ENCODE measurements around the gene STMN1.

DNA sequence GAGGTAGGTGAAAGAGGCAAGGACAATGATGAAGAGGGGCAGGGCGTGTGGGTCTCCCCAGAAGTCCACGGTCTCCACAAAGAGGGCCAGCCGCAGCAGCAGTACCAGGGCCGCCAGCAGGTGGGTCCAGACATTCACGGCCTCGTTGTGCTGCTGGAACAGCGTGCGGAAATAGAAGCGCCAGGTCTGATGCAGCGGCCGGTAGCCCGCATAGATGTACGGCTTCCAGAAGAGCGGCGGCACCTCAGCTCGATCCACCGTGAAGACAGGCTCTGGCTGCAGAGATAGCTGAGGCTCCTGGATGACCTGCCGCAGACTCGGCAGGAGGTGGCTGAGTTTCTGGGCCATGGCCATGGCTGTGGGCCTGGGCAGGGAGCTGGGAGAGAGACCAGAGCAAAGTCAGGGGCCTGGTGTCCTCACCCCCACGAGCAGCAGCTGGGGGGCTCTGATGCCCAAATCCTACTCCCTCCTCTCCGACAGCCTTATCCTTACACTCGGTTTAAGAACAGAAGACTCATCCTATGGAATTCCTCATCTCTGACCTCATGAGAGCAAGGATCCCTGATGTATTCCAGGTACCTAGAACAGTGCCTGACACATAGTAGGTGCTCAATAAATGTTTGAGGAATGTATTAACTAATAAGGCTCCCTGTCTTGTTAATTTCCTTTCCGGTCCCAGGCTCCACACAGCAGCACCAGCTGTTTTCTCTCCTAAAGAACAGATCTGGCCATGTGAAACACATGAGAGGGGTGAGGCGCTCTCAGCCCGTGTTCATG lies 42.5 kb downstream of the STMN1 start:
- no peak for TF ChIP-seq POLR2A (IDR thresholded peaks at IDR 0.05; ENCODE audit: low read length)
- no peak for TF ChIP-seq GATA1 (IDR thresholded peaks at IDR 0.05; ENCODE audit: low read depth, low read length)
